CD4-positive, alpha-beta memory T cell (primary cell): ENCODE measurements around the gene KIAA0319L. TPM values are rescaled to one million over a fixed set of nuclear protein-coding genes. Genes with fewer than 3 reads are reported as not detected.

Source experiments
- CTCF ChIA-PET: fragments of 350-600 bp; sonication (Branson Sonifier 250); formaldehyde crosslinking; loops from one replicate; lab custom pipeline; 2021; ENCODE audit warnings: inconsistent platforms; ENCODE audit not compliant: partially characterized antibody; lab: Charles Lee
- POLR2A ChIA-PET: fragments of 350-600 bp; sonication (Branson Sonifier 250); formaldehyde crosslinking; loops from one replicate; lab custom pipeline; 2021; ENCODE audit not compliant: partially characterized antibody; lab: Charles Lee
- DNase-seq, 5 donors: peaks; one replicate each; pipeline versions ENCODE4 v3.0.0 to v3.0.0-alpha.2; 2020 to 2022; ENCODE audit warnings: mixed read lengths in 1 of 5
- H3K27ac ChIP-seq: one replicate; pipeline ENCODE4 v1.7.0; 2013; ENCODE audit warnings: low read depth, low read length
- H3K27me3 ChIP-seq: 2 replicates; pipeline ENCODE4 v1.7.0; 2013; ENCODE audit warnings: mild to moderate bottlenecking, low read length, moderate library complexity; ENCODE audit not compliant: insufficient read depth
- H3K36me3 ChIP-seq: 2 replicates; pipeline ENCODE4 v1.7.0; 2013; ENCODE audit warnings: mild to moderate bottlenecking, low read length, moderate library complexity; ENCODE audit not compliant: insufficient read depth
- H3K4me1 ChIP-seq: 2 replicates; pipeline ENCODE4 v1.7.0; 2013; ENCODE audit warnings: mild to moderate bottlenecking, low read length, moderate library complexity; ENCODE audit not compliant: insufficient read depth
- H3K4me3 ChIP-seq, 2 donors: one replicate each; pipeline ENCODE4 v1.7.0; 2013; ENCODE audit warnings: low read length in 2 of 2, mild to moderate bottlenecking in 1 of 2
- H3K9me3 ChIP-seq, 2 donors: one replicate each; pipeline ENCODE4 v1.7.0; 2013; ENCODE audit warnings: low read length in 2 of 2, control low read depth in 1 of 2; ENCODE audit not compliant: control insufficient read depth in 1 of 2
- H3K27ac Mint-ChIP-seq, 7 donors: one replicate each; pipeline ENCODE4 v1.8.0; 2020 to 2021; ENCODE audit warnings: mixed read lengths in 7 of 7, mild to moderate bottlenecking in 6 of 7, inconsistent platforms in 3 of 7, moderate library complexity in 3 of 7
- H3K27me3 Mint-ChIP-seq, 2 donors: one replicate each; pipeline ENCODE4 v1.8.0; 2020 to 2021; ENCODE audit warnings: mixed read lengths in 2 of 2
- H3K36me3 Mint-ChIP-seq, 2 donors: one replicate each; pipeline ENCODE4 v1.8.0; 2020 to 2021; ENCODE audit warnings: mixed read lengths in 2 of 2, inconsistent platforms in 1 of 2, mild to moderate bottlenecking in 1 of 2
- H3K4me1 Mint-ChIP-seq, 4 donors: one replicate each; pipeline ENCODE4 v1.8.0; 2020 to 2021; ENCODE audit warnings: mixed read lengths in 4 of 4, mild to moderate bottlenecking in 1 of 4
- H3K4me3 Mint-ChIP-seq, 8 donors: one replicate each; pipeline ENCODE4 v1.8.0; 2020 to 2021; ENCODE audit warnings: mixed read lengths in 8 of 8, mild to moderate bottlenecking in 7 of 8, moderate library complexity in 6 of 8, inconsistent platforms in 3 of 8
- H3K9me3 Mint-ChIP-seq, 8 donors: one replicate each; pipeline ENCODE4 v1.8.0; 2020 to 2021; ENCODE audit warnings: mixed read lengths in 8 of 8, mild to moderate bottlenecking in 5 of 8, inconsistent platforms in 3 of 8, moderate library complexity in 1 of 8
- intact Hi-C: fragments of 100-400 bp; cut with micrococcal nuclease; formaldehyde crosslinking; loops from one replicate; pipeline ENCODE4 v1.15.1; 2023
- polyA plus RNA-seq, 2 donors: library from polyadenylated mRNA; unstranded; fragments of 300-500 nt; fragmentation: Illumina TruSeq; gene quantifications; one replicate each; pipeline ENCODE4 v1.2.3, GENCODE V29; 2021
- total RNA-seq, 2 experiments: library from RNA; stranded (reverse); gene quantifications; one replicate each; pipeline ENCODE4 v1.2.3, GENCODE V29; 2021

KIAA0319L gene
- total and polyA plus RNA-seq, 4 experiments from 2014 or later, result 12.7 to 82.9 (median 54.3) TPM

DNA sequence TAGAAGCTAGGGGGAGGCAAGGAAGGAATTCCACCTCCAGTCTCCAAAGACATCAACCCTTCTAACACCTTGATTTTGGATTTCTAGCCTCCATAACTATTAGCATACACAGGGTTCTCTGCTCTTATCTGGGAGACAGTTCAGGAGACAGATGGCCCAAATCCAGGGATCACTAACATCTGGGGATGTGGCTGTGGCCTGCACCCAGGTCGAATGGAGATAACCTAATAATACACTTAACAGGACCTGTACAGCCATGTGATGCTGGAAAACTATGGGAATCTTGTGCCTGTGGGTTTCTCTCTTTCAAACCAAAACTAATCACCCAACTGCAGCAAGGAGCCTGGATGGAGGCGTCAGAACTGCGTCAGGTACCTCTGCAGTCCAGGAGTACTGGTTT is 47.6 kb downstream of the KIAA0319L start:
- POLR2A ChIA-PET, result interaction anchor here (1.0 to 2.1 kb wide), 3 partner anchors 29 to 47 kb away, joined by 3 to 12 read pairs (median 6); partner anchors contain the start of gene KIAA0319L

DNA sequence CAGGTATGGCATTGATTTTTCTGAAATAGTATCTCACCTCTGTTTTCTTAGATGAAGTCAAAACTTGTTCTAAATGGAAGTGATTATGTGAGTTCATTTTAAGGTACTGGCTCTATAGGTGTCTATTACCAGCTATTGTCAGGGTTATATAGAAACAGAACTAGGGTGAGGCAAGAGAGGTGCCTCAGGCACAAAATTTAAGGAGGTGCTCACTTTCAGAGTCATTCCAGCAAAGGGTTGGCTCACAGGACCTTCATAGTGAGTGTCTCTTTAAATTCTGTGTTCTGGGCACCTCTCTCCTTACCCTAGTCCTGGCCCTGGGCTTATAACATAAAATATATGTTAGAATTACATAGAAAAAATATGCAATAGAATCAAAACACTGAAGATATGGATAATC is 49.3 kb downstream of the KIAA0319L start:
- Mint-ChIP-seq H3K4me1 (peaks cover 57 to 82% (median 64%) of the 10 kb centered on the region in 4 donors), H3K4me3 (peak overlapping the region in 6 of 8 donors; percentile 4 to 71 (median 40)), H3K27ac (peak overlapping the region; percentile 86 to 98 (median 96)), H3K36me3 (peaks cover 4 to 5% of the 10 kb centered on the region in 2 donors), H3K27me3 (no peaks in the 10 kb centered on the region), H3K9me3 (peaks cover 0 to 2% (median 0%) of the 10 kb centered on the region in 8 donors)
- peaks cover 65% of the 10 kb centered on the region for H3K4me1 ChIP-seq
- ChIA-PET CTCF (interaction anchor here (0.6 to 5.9 kb wide), 5 partner anchors 22 to 57 kb away, joined by 3 to 34 read pairs (median 3); no protein-coding TSS in a partner anchor), POLR2A (interaction anchor here (0.5 to 4.1 kb wide), 5 partner anchors 13 to 56 kb away, joined by 3 to 51 read pairs (median 6); no protein-coding TSS in a partner anchor)
- no peak overlapping the region for H3K4me3 ChIP-seq
- H3K27me3 ChIP-seq, result no peaks in the 10 kb centered on the region
- H3K27ac ChIP-seq, result peak overlapping the region; percentile 59
- no peak for DNase-seq
- intact Hi-C loops, result loop anchor here (5.0 kb wide), 1 partner anchor 49 kb away; the partner anchor contains the start of genes KIAA0319L and NCDN
- no peaks in the 10 kb centered on the region for H3K9me3 ChIP-seq
- no peaks in the 10 kb centered on the region for H3K36me3 ChIP-seq

More for the DNA sequence above, 47.6 kb downstream of the KIAA0319L start:
- Histone ChIP-seq H3K27me3 (no peaks in the 10 kb centered on the region), H3K4me3 (no peak overlapping the region), H3K9me3 (no peaks in the 10 kb centered on the region), H3K27ac (no peak overlapping the region), H3K36me3 (no peaks in the 10 kb centered on the region), H3K4me1 (peaks cover 57% of the 10 kb centered on the region)
- peak overlapping the region in 6 of 7 donors; percentile 0 to 97 (median 84) for H3K27ac Mint-ChIP-seq
- H3K4me1 Mint-ChIP-seq, result peaks cover 54 to 75% (median 62%) of the 10 kb centered on the region in 4 donors
- peak overlapping the region in 1 of 8 donors; percentile 0 for H3K4me3 Mint-ChIP-seq
- peaks cover 0 to 4% (median under 1%) of the 10 kb centered on the region in 8 donors for H3K9me3 Mint-ChIP-seq
- no peaks in the 10 kb centered on the region for H3K27me3 Mint-ChIP-seq
- intact Hi-C loops, result loop anchor here (5.0 kb wide), 1 partner anchor 48 kb away; the partner anchor contains the start of genes KIAA0319L and NCDN
- H3K36me3 Mint-ChIP-seq, result peaks cover 4 to 11% of the 10 kb centered on the region in 2 donors
- CTCF ChIA-PET, result interaction anchor here (1.1 to 5.9 kb wide), 3 partner anchors 27 to 58 kb away, joined by 3 to 34 read pairs (median 4); no protein-coding TSS in a partner anchor
- DNase-seq, result no peak

DNA sequence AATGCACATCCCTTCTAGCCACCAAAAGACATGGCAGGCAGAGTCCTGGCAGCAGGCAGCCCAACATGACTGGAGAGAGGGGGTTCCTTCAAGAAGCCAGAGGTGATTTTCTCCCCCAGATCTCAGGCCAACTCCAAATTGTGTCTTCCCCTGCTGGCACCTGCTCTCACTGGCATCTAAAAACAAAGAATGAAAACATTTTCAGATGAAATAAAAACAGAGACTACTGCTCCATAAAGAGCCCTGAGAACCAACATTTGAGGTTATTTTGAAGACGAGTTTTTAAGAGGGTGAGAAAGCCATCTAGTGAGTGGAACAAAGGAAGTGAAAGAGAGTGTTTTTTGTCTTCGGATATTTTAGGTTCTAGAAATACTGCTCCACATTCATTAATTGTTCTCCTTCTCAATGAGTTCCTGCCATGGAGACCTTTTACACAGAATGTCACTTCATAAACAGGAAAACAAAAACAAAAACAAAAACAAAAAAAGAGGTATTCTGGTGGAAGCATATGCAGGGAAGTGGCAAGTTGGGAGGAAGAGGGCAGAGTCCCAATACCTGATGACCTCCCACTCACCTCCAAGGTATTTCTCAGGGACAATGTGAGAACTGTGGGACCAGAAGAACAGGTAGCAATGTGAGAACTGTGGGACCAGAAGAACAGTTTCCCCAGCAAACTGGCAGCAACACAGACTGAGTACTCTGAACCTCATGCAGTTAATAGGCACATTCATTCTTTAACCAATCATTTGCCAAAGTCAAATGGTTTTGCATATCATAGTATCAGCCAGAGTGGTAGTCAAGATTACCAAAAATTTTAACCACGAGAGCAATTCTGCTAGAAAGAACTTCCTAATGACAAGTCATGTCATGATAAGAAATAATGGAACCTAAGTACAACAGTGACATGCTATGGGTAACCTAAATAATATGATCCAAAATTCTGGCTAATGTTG is 50.0 kb downstream of the KIAA0319L start:
- peaks cover 0 to 3% (median 0%) of the 10 kb centered on the region in 8 donors for H3K9me3 Mint-ChIP-seq
- DNase-seq, result peak; percentile 27 to 52 (median 38)
- peaks cover 61 to 87% (median 70%) of the 10 kb centered on the region in 4 donors for H3K4me1 Mint-ChIP-seq
- Histone ChIP-seq H3K36me3 (no peaks in the 10 kb centered on the region), H3K4me3 (peak overlapping the region; percentile 39 to 47), H3K27me3 (no peaks in the 10 kb centered on the region), H3K4me1 (peaks cover 65% of the 10 kb centered on the region), H3K27ac (peak overlapping the region; percentile 59), H3K9me3 (no peaks in the 10 kb centered on the region)
- H3K27me3 Mint-ChIP-seq, result no peaks in the 10 kb centered on the region
- ChIA-PET CTCF (interaction anchor here (1.1 to 5.2 kb wide), 11 partner anchors 8 to 208 kb away, joined by 3 to 82 read pairs (median 5); partner anchors contain the start of genes KIAA0319L and NCDN), POLR2A (interaction anchor here (0.5 to 4.1 kb wide), 15 partner anchors 9 to 71 kb away, joined by 3 to 80 read pairs (median 8); partner anchors contain the start of genes KIAA0319L and NCDN)
- H3K36me3 Mint-ChIP-seq, result peaks cover 4 to 11% of the 10 kb centered on the region in 2 donors
- peak overlapping the region; percentile 86 to 98 (median 96) for H3K27ac Mint-ChIP-seq
- intact Hi-C loops, result loop anchor here (1.0 to 5.0 kb wide), 3 partner anchors 32 to 56 kb away; partner anchors contain the start of genes KIAA0319L and NCDN
- H3K4me3 Mint-ChIP-seq, result peak overlapping the region; percentile 65 to 88 (median 76)

GRCh38 chr1:35505911-35506798 is 51.0 kb downstream of the KIAA0319L start:
- Mint-ChIP-seq H3K36me3 (peaks cover 3 to 11% of the 10 kb centered on the region in 2 donors), H3K27me3 (no peaks in the 10 kb centered on the region), H3K4me3 (peak overlapping the region; percentile 65 to 88 (median 76)), H3K9me3 (peaks cover 0 to 3% (median 0%) of the 10 kb centered on the region in 8 donors), H3K4me1 (peaks cover 63 to 89% (median 73%) of the 10 kb centered on the region in 4 donors), H3K27ac (peak overlapping the region; percentile 86 to 98 (median 96))
- ChIA-PET POLR2A (interaction anchor here (0.8 to 4.1 kb wide), 22 partner anchors 10 to 425 kb away, joined by 3 to 80 read pairs (median 6); partner anchors contain the start of genes AGO3, CLSPN, KIAA0319L and NCDN), CTCF (interaction anchor here (1.1 to 5.2 kb wide), 12 partner anchors 10 to 209 kb away, joined by 3 to 82 read pairs (median 4); partner anchors contain the start of genes KIAA0319L and NCDN)
- H3K4me3 ChIP-seq, result peak overlapping the region in 1 of 2 donors; percentile 39
- intact Hi-C loops, result loop anchor here (1.0 to 5.0 kb wide), 3 partner anchors 33 to 55 kb away; partner anchors contain the start of genes KIAA0319L and NCDN
- H3K4me1 ChIP-seq, result peaks cover 65% of the 10 kb centered on the region
- peak overlapping the region; percentile 59 for H3K27ac ChIP-seq
- H3K36me3 ChIP-seq, result no peaks in the 10 kb centered on the region
- no peaks in the 10 kb centered on the region for H3K9me3 ChIP-seq
- peak; percentile 78 to 89 (median 82) for DNase-seq
- H3K27me3 ChIP-seq, result no peaks in the 10 kb centered on the region

DNA sequence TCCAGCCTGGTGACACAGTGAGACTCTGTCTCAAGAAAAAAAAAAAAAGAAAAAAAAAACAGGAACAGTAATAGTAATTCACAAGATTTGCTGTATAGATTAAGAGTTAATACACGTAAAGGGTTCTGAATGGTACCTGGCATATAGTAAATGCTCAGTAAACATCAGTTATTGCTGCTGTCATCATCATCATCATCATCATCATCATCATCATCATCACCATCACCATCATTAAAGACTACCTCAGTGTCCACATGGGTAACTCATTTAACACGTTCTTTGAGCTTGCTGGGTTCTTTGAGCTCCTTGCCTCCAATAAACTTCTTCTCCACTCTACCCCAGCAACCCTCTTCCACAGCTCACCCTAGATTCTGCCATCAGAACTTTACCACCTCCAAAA is 55.0 kb downstream of the KIAA0319L start:
- no peaks in the 10 kb centered on the region for H3K27me3 ChIP-seq
- Mint-ChIP-seq H3K27me3 (no peaks in the 10 kb centered on the region), H3K4me3 (no peak overlapping the region), H3K9me3 (peaks cover 0 to 3% (median 0%) of the 10 kb centered on the region in 8 donors), H3K36me3 (peaks cover 8 to 15% of the 10 kb centered on the region in 2 donors), H3K27ac (peak overlapping the region in 6 of 7 donors; percentile 1 to 94 (median 74)), H3K4me1 (peaks cover 63 to 82% (median 75%) of the 10 kb centered on the region in 4 donors)
- no peaks in the 10 kb centered on the region for H3K9me3 ChIP-seq
- peaks cover 67% of the 10 kb centered on the region for H3K4me1 ChIP-seq
- no peak overlapping the region for H3K27ac ChIP-seq
- no peak for DNase-seq
- CTCF ChIA-PET, result interaction anchor here (5.2 kb wide), 1 partner anchor 50 kb away, joined by 82 read pairs; no protein-coding TSS in a partner anchor
- H3K36me3 ChIP-seq, result no peaks in the 10 kb centered on the region
- no peak overlapping the region for H3K4me3 ChIP-seq
- POLR2A ChIA-PET, result interaction anchor here (0.6 to 1.7 kb wide), 3 partner anchors 34 to 209 kb away, joined by 3 to 5 read pairs (median 4); no protein-coding TSS in a partner anchor
- intact Hi-C loops, result no loop called here
